Progenitor cell of endocrine pancreas (in vitro differentiated cells): ENCODE results near the gene TPCN1. TPM values are rescaled to one million over a fixed set of nuclear protein-coding genes. Genes with fewer than 3 reads are reported as not detected.

Experiments used
- DNase-seq: peaks from one replicate; pipeline ENCODE4 v3.0.0; 2021; ENCODE audit warnings: low spot score; ENCODE audit not compliant: unreplicated experiment
- H3K27ac Mint-ChIP-seq: 2 replicates; pipeline ENCODE4 v1.8.0; 2021; ENCODE audit warnings: mild to moderate bottlenecking, moderate library complexity, mixed read lengths
- H3K27me3 Mint-ChIP-seq: 2 replicates; pipeline ENCODE4 v1.8.0; 2021; ENCODE audit warnings: mixed read lengths
- H3K36me3 Mint-ChIP-seq: 2 replicates; pipeline ENCODE4 v1.8.0; 2022; ENCODE audit warnings: mixed read lengths; ENCODE audit not compliant: insufficient read depth
- H3K4me1 Mint-ChIP-seq: 2 replicates; pipeline ENCODE4 v1.8.0; 2021; ENCODE audit warnings: low read depth, mixed read lengths
- H3K4me3 Mint-ChIP-seq: 2 replicates; pipeline ENCODE4 v1.8.0; 2021; ENCODE audit warnings: low read depth, mild to moderate bottlenecking, moderate library complexity, mixed read lengths
- H3K9me3 Mint-ChIP-seq: 2 replicates; pipeline ENCODE4 v1.8.0; 2021; ENCODE audit warnings: low read depth, mixed read lengths
- CTCF ChIP-seq: fragments of 200-600 bp; sonication (generic); IDR thresholded peaks from one replicate; pipeline ENCODE4 v1.5.0; 2021; ENCODE audit warnings: antibody characterized with exemption, mild to moderate bottlenecking; ENCODE audit not compliant: unreplicated experiment
- total RNA-seq: library from RNA; stranded (reverse); gene quantifications from 2 replicates; pipeline ENCODE4 v1.2.1, GENCODE V29; 2021

The TPCN1 gene
- total RNA-seq, 1 donor from 2014 or later: 34.1 TPM

- TF ChIP-seq CTCF: no peak
- Mint-ChIP-seq H3K4me3 (no peak overlapping the region), H3K4me1 (peaks cover 2% of the 10 kb centered on the region), H3K36me3 (no peaks in the 10 kb centered on the region), H3K27ac (no peak overlapping the region), H3K27me3 (peaks cover 21% of the 10 kb centered on the region), H3K9me3 (no peaks in the 10 kb centered on the region)
- DNase-seq: no peak
Observed at GRCh38 chr12:113340061-113340460, 118.8 kb downstream of the TPCN1 start.

GRCh38 chr12:113341535-113341934 lies 120.3 kb downstream of the TPCN1 start:
- no peaks in the 10 kb centered on the region for H3K36me3 Mint-ChIP-seq
- no peaks in the 10 kb centered on the region for H3K9me3 Mint-ChIP-seq
- DNase-seq: no peak
- no peaks in the 10 kb centered on the region for H3K4me1 Mint-ChIP-seq
- TF ChIP-seq CTCF: no peak
- no peak overlapping the region for H3K4me3 Mint-ChIP-seq
- H3K27me3 Mint-ChIP-seq: peaks cover 16% of the 10 kb centered on the region
- H3K27ac Mint-ChIP-seq: peak overlapping the region; percentile 62

GRCh38 chr12:113345318-113345717 lies 124.1 kb downstream of the TPCN1 start:
- Mint-ChIP-seq H3K27me3 (peaks cover 12% of the 10 kb centered on the region), H3K9me3 (no peaks in the 10 kb centered on the region), H3K27ac (no peak overlapping the region), H3K4me1 (no peaks in the 10 kb centered on the region), H3K4me3 (no peak overlapping the region), H3K36me3 (no peaks in the 10 kb centered on the region)
- DNase-seq: no peak
- no peak for TF ChIP-seq CTCF

GRCh38 chr12:113346353-113346752 lies 125.1 kb downstream of the TPCN1 start:
- Mint-ChIP-seq H3K27ac (no peak overlapping the region), H3K4me3 (no peak overlapping the region), H3K9me3 (no peaks in the 10 kb centered on the region), H3K36me3 (no peaks in the 10 kb centered on the region), H3K27me3 (peaks cover 12% of the 10 kb centered on the region), H3K4me1 (no peaks in the 10 kb centered on the region)
- no peak for DNase-seq
- no peak for TF ChIP-seq CTCF

- Mint-ChIP-seq H3K27me3 (peaks cover 10% of the 10 kb centered on the region), H3K36me3 (no peaks in the 10 kb centered on the region), H3K4me1 (no peaks in the 10 kb centered on the region), H3K27ac (no peak overlapping the region), H3K9me3 (no peaks in the 10 kb centered on the region), H3K4me3 (no peak overlapping the region)
- TF ChIP-seq CTCF: no peak
- DNase-seq: no peak
Observed at GRCh38 chr12:113347107-113347506, 125.8 kb downstream of the TPCN1 start.
